Measurements from ENCODE around the gene LMOD3. TPM values are rescaled to one million over a fixed set of nuclear protein-coding genes. Genes with fewer than 3 reads are reported as not detected.

The LMOD3 gene
- total and polyA plus RNA-seq, 4 experiments from 2014 or later: 0.13 to 0.24 TPM; not detected in 2

DNA sequence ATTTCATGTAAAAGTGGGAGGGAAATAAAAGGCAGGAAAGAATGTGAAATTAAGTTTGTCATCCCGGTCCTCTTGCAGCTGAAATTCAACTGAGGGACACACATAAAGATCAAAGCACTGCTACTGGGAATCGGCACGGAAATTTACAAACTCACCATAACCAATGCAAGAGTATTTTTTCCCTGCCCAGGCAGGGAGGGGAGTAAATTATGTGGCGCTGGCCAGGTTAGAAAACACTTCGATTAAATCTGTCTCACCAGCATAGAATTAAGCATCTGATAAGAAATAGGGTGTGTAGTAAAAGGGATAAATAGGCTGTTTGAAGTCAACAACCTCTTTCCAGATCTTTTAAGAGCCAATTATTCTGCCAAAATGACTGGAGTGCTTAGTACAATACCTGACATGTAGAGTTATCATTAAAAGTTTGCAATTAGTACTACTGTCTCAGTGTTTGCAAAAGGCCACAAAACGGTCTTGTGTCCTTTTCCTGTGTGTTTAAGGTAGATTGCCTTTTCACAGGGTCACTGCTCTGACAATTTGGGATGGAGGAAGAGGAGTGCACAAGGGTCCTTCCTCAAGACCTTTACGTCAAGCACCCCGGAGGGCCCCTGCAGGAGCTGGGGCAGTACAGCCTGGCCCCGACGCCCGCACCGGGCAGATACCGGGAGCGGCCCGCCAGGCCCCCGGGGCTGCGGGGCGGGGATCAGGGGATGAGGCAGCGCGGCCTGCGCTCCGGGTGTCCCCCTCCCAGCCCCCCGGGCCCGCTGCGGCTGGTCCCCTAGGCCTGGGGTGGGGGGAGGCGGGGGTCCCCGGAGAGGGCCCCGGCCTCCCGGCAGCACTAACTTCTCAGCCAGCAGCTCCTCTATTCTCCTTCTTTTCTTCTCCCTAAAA is 42.9 kb downstream of the LMOD3 start:
- no peaks in the 10 kb centered on the region for H3K27me3 Mint-ChIP-seq
- ChIA-PET CTCF (ENCODE audit: partially characterized antibody) (interaction anchor here (0.9 kb wide), 1 partner anchor 20 kb away, joined by 4 read pairs; no protein-coding TSS in a partner anchor), POLR2A (ENCODE audit: partially characterized antibody) (interaction anchor here (1.5 to 18.6 kb wide), 4 partner anchors 9 to 28 kb away, joined by 6 to 287 read pairs (median 162); partner anchors contain the start of gene TMF1)
- Histone ChIP-seq H3K9me3 (ENCODE audit: control insufficient read depth in 1 of 2, low read length in 2 of 2) (no peaks in the 10 kb centered on the region), H3K4me1 (ENCODE audit: insufficient read depth, low read length) (peaks cover 68% of the 10 kb centered on the region), H3K36me3 (ENCODE audit: insufficient read depth, low read length) (no peaks in the 10 kb centered on the region), H3K27ac (ENCODE audit: low read depth, low read length) (peak overlapping the region; percentile 72), H3K27me3 (ENCODE audit: insufficient read depth, low read length) (no peaks in the 10 kb centered on the region), H3K4me3 (ENCODE audit: low read length in 2 of 2) (peak overlapping the region; percentile 42 to 66)
- peaks cover 51 to 67% (median 60%) of the 10 kb centered on the region in 4 donors for H3K4me1 Mint-ChIP-seq
- peak overlapping the region; percentile 84 to 93 (median 89) for H3K4me3 Mint-ChIP-seq
- DNase-seq: no peak
- no peaks in the 10 kb centered on the region for H3K9me3 Mint-ChIP-seq
- H3K27ac Mint-ChIP-seq: peak overlapping the region; percentile 47 to 97 (median 91)
- intact Hi-C loops (cut with micrococcal nuclease): loop anchor here (1.0 to 5.0 kb wide), 3 partner anchors 13 to 1422 kb away; partner anchors contain the start of gene TMF1
- H3K36me3 Mint-ChIP-seq: peaks cover 5 to 20% of the 10 kb centered on the region in 2 donors

DNA sequence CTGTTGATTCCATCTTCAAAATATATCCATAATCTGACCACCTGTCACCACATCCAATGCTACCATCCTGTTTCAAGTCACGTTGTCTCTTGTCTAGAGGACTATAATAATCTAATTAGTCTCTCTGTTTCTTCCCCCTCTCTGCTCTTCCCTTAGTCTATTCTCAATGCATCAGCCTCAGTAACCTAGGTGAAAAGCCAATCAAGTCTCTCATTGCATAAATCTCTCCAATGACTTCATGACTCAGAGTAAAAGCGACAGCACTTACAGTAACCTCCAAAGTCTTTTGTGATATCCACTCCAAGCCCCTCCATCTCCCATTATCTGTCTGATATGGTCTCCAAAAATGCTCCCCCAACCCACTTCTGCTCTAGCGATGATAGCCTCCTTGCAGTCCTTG is 49.5 kb downstream of the LMOD3 start:
- Histone ChIP-seq H3K27ac (ENCODE audit: low read depth, low read length) (no peak overlapping the region), H3K9me3 (ENCODE audit: control insufficient read depth in 1 of 2, low read length in 2 of 2) (no peaks in the 10 kb centered on the region), H3K4me1 (ENCODE audit: insufficient read depth, low read length) (peaks cover 25% of the 10 kb centered on the region), H3K36me3 (ENCODE audit: insufficient read depth, low read length) (peaks cover 12% of the 10 kb centered on the region), H3K27me3 (ENCODE audit: insufficient read depth, low read length) (no peaks in the 10 kb centered on the region), H3K4me3 (ENCODE audit: low read length in 2 of 2) (no peak overlapping the region)
- CTCF ChIA-PET (ENCODE audit: partially characterized antibody): interaction anchor here (1.3 to 1.5 kb wide), 2 partner anchors 8 to 20 kb away, joined by 3 read pairs; partner anchors contain the start of gene TMF1
- intact Hi-C loops (cut with micrococcal nuclease): no loop called here
- Mint-ChIP-seq H3K4me3 (peak overlapping the region in 1 of 8 donors; percentile 23), H3K27me3 (no peaks in the 10 kb centered on the region), H3K9me3 (no peaks in the 10 kb centered on the region), H3K36me3 (peaks cover 32 to 44% of the 10 kb centered on the region in 2 donors), H3K27ac (peak overlapping the region in 5 of 7 donors; percentile 15 to 70 (median 31)), H3K4me1 (peaks cover 29 to 40% (median 34%) of the 10 kb centered on the region in 4 donors)
- POLR2A ChIA-PET (ENCODE audit: partially characterized antibody): no interaction called here
- no peak for DNase-seq

DNA sequence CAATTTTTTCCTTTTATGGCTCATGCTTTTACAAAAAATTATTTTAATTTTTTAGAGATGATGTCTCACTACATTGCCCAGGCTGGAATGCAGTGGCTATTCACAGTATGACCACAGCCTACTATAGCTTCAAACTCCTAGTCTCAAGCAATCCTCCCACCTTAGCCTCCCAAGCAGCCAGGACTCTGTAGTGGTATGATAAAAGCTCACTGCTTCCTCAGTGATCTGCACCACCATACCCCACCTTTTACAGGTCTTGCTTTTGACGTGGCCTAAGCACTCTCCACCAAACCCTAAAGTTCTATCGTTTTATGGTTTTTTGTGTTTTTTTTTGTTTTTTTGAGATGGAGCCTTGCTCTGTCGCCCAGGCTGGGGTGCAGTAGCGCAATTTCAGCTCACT is 56.3 kb downstream of the LMOD3 start:
- no peaks in the 10 kb centered on the region for H3K27me3 ChIP-seq (ENCODE audit: insufficient read depth, low read length)
- peaks cover 43% of the 10 kb centered on the region for H3K4me1 ChIP-seq (ENCODE audit: insufficient read depth, low read length)
- peaks cover 30 to 54% (median 39%) of the 10 kb centered on the region in 4 donors for H3K4me1 Mint-ChIP-seq
- H3K4me3 ChIP-seq (ENCODE audit: low read length in 2 of 2): no peak overlapping the region
- ChIA-PET CTCF (ENCODE audit: partially characterized antibody) (interaction anchor here (1.0 to 2.1 kb wide), 3 partner anchors 20 to 52 kb away, joined by 3 to 5 read pairs (median 3); partner anchors contain the start of gene EOGT), POLR2A (ENCODE audit: partially characterized antibody) (interaction anchor here (2.5 to 10.3 kb wide), 3 partner anchors 14 to 26 kb away, joined by 14 to 208 read pairs (median 55); partner anchors contain the start of genes ARL6IP5, TMF1 and UBA3)
- H3K27ac ChIP-seq (ENCODE audit: low read depth, low read length): no peak overlapping the region
- H3K27ac Mint-ChIP-seq: peak overlapping the region; percentile 41 to 94 (median 86)
- peaks cover 30 to 36% of the 10 kb centered on the region in 2 donors for H3K36me3 Mint-ChIP-seq
- no peaks in the 10 kb centered on the region for H3K9me3 ChIP-seq (ENCODE audit: control insufficient read depth in 1 of 2, low read length in 2 of 2)
- intact Hi-C loops (cut with micrococcal nuclease): no loop called here
- H3K27me3 Mint-ChIP-seq: no peaks in the 10 kb centered on the region
- no peaks in the 10 kb centered on the region for H3K9me3 Mint-ChIP-seq
- no peak for DNase-seq
- H3K4me3 Mint-ChIP-seq: peak overlapping the region in 3 of 8 donors; percentile 13 to 80 (median 48)
- H3K36me3 ChIP-seq (ENCODE audit: insufficient read depth, low read length): peaks cover 7% of the 10 kb centered on the region

GRCh38 chr3:69065318-69065964 is 57.0 kb downstream of the LMOD3 start:
- Mint-ChIP-seq H3K4me3 (peak overlapping the region in 7 of 8 donors; percentile 6 to 83 (median 75)), H3K9me3 (peaks cover 0 to 4% (median 0%) of the 10 kb centered on the region in 8 donors), H3K27me3 (no peaks in the 10 kb centered on the region), H3K36me3 (peaks cover 31 to 35% of the 10 kb centered on the region in 2 donors), H3K27ac (peak overlapping the region; percentile 41 to 94 (median 86)), H3K4me1 (peaks cover 26 to 53% (median 36%) of the 10 kb centered on the region in 4 donors)
- no peak overlapping the region for H3K4me3 ChIP-seq (ENCODE audit: low read length in 2 of 2)
- H3K4me1 ChIP-seq (ENCODE audit: insufficient read depth, low read length): peaks cover 43% of the 10 kb centered on the region
- peaks cover 14% of the 10 kb centered on the region for H3K36me3 ChIP-seq (ENCODE audit: insufficient read depth, low read length)
- H3K9me3 ChIP-seq (ENCODE audit: control insufficient read depth in 1 of 2, low read length in 2 of 2): no peaks in the 10 kb centered on the region
- ChIA-PET POLR2A (ENCODE audit: partially characterized antibody) (interaction anchor here (0.7 to 10.3 kb wide), 5 partner anchors 13 to 41 kb away, joined by 3 to 208 read pairs (median 14); partner anchors contain the start of genes ARL6IP5, TMF1 and UBA3), CTCF (ENCODE audit: partially characterized antibody) (interaction anchor here (0.6 to 2.1 kb wide), 10 partner anchors 8 to 52 kb away, joined by 3 to 5 read pairs (median 3); partner anchors contain the start of gene EOGT)
- intact Hi-C loops (cut with micrococcal nuclease): loop anchor here (1.0 kb wide), 1 partner anchor 9 kb away; no protein-coding TSS in a partner anchor
- H3K27me3 ChIP-seq (ENCODE audit: insufficient read depth, low read length): no peaks in the 10 kb centered on the region
- peak in 4 of 5 donors; percentile 48 to 56 (median 52) for DNase-seq
- H3K27ac ChIP-seq (ENCODE audit: low read depth, low read length): peak overlapping the region; percentile 27

- Histone ChIP-seq H3K27me3 (ENCODE audit: insufficient read depth, low read length) (no peaks in the 10 kb centered on the region), H3K4me1 (ENCODE audit: insufficient read depth, low read length) (peaks cover 54% of the 10 kb centered on the region), H3K36me3 (ENCODE audit: insufficient read depth, low read length) (peaks cover 15% of the 10 kb centered on the region), H3K27ac (ENCODE audit: low read depth, low read length) (peak overlapping the region; percentile 44), H3K9me3 (ENCODE audit: control insufficient read depth in 1 of 2, low read length in 2 of 2) (no peaks in the 10 kb centered on the region), H3K4me3 (ENCODE audit: low read length in 2 of 2) (no peak overlapping the region)
- intact Hi-C loops (cut with micrococcal nuclease): no loop called here
- DNase-seq: peak in 3 of 5 donors; percentile 30 to 36 (median 30)
- peaks cover 36 to 63% (median 47%) of the 10 kb centered on the region in 4 donors for H3K4me1 Mint-ChIP-seq
- H3K9me3 Mint-ChIP-seq: peaks cover 0 to 4% (median 0%) of the 10 kb centered on the region in 8 donors
- ChIA-PET POLR2A (ENCODE audit: partially characterized antibody) (interaction anchor here (0.9 to 10.3 kb wide), 5 partner anchors 11 to 50 kb away, joined by 4 to 208 read pairs (median 7); partner anchors contain the start of genes ARL6IP5, EOGT, TMF1 and UBA3), CTCF (ENCODE audit: partially characterized antibody) (interaction anchor here (1.2 to 1.9 kb wide), 4 partner anchors 10 to 39 kb away, joined by 3 to 4 read pairs (median 4); no protein-coding TSS in a partner anchor)
- peaks cover 43 to 44% of the 10 kb centered on the region in 2 donors for H3K36me3 Mint-ChIP-seq
- peak overlapping the region; percentile 60 to 97 (median 84) for H3K27ac Mint-ChIP-seq
- peak overlapping the region in 6 of 8 donors; percentile 45 to 80 (median 74) for H3K4me3 Mint-ChIP-seq
- no peaks in the 10 kb centered on the region for H3K27me3 Mint-ChIP-seq
Observed at GRCh38 chr3:69063636-69064035, 58.8 kb downstream of the LMOD3 start.

- Histone ChIP-seq H3K4me3 (ENCODE audit: low read length in 2 of 2) (no peak overlapping the region), H3K4me1 (ENCODE audit: insufficient read depth, low read length) (peaks cover 45% of the 10 kb centered on the region), H3K27me3 (ENCODE audit: insufficient read depth, low read length) (no peaks in the 10 kb centered on the region), H3K27ac (ENCODE audit: low read depth, low read length) (peak overlapping the region; percentile 17), H3K9me3 (ENCODE audit: control insufficient read depth in 1 of 2, low read length in 2 of 2) (no peaks in the 10 kb centered on the region), H3K36me3 (ENCODE audit: insufficient read depth, low read length) (peaks cover 28% of the 10 kb centered on the region)
- peak overlapping the region in 1 of 8 donors; percentile 1 for H3K4me3 Mint-ChIP-seq
- peaks cover 44 to 58% of the 10 kb centered on the region in 2 donors for H3K36me3 Mint-ChIP-seq
- ChIA-PET CTCF (ENCODE audit: partially characterized antibody) (interaction anchor here (1.4 to 2.1 kb wide), 2 partner anchors 19 to 247 kb away, joined by 4 read pairs; no protein-coding TSS in a partner anchor), POLR2A (ENCODE audit: partially characterized antibody) (interaction anchor here (1.2 to 10.3 kb wide), 5 partner anchors 8 to 40 kb away, joined by 3 to 208 read pairs (median 8); partner anchors contain the start of genes ARL6IP5, TMF1 and UBA3)
- peaks cover 30 to 62% (median 39%) of the 10 kb centered on the region in 4 donors for H3K4me1 Mint-ChIP-seq
- H3K27me3 Mint-ChIP-seq: no peaks in the 10 kb centered on the region
- H3K27ac Mint-ChIP-seq: peak overlapping the region; percentile 48 to 96 (median 89)
- intact Hi-C loops (cut with micrococcal nuclease): no loop called here
- DNase-seq: no peak
- peaks cover 0 to 4% (median 0%) of the 10 kb centered on the region in 8 donors for H3K9me3 Mint-ChIP-seq
Observed at GRCh38 chr3:69059688-69060087, 62.7 kb downstream of the LMOD3 start.
